Liver (tissue), 9 donors: ENCODE data around the gene GPR15. TPM values are rescaled to one million over a fixed set of nuclear protein-coding genes. Genes with fewer than 3 reads are reported as not detected.

Experiments used
- DNase-seq: peaks from one replicate; pipeline ENCODE4 v3.0.0-alpha.2; 2017; ENCODE audit warnings: low spot score
- H3K27ac ChIP-seq, 2 donors: one replicate each; pipeline ENCODE4 v1.7.0; 2013; ENCODE audit warnings: inconsistent platforms in 2 of 2, low read length in 2 of 2, control low read depth in 1 of 2, low read depth in 1 of 2, mild to moderate bottlenecking in 1 of 2
- H3K27me3 ChIP-seq, 4 donors: one replicate each; pipeline versions ENCODE4 v1.6.1 to v1.7.0; 2013; ENCODE audit warnings: low read length in 3 of 4, inconsistent platforms in 1 of 4, mild to moderate bottlenecking in 1 of 4, moderate library complexity in 1 of 4; ENCODE audit not compliant: control insufficient read depth in 4 of 4, insufficient read depth in 4 of 4
- H3K36me3 ChIP-seq, 4 donors: one replicate each; pipeline versions ENCODE4 v1.6.1 to v1.7.0; 2013; ENCODE audit warnings: low read length in 3 of 4, mild to moderate bottlenecking in 3 of 4, low read depth in 1 of 4, moderate library complexity in 1 of 4; ENCODE audit not compliant: control insufficient read depth in 4 of 4, insufficient read depth in 3 of 4
- H3K4me1 ChIP-seq, 4 donors: one replicate each; pipeline versions ENCODE4 v1.6.1 to v1.7.0; 2013; ENCODE audit warnings: low read length in 3 of 4, mild to moderate bottlenecking in 3 of 4, moderate library complexity in 1 of 4; ENCODE audit not compliant: control insufficient read depth in 4 of 4, insufficient read depth in 4 of 4
- H3K4me3 ChIP-seq, 3 donors: one replicate each; pipeline versions ENCODE4 v1.6.1 to v1.7.0; 2013; ENCODE audit warnings: low read length in 3 of 3, control low read depth in 1 of 3, low read depth in 1 of 3, mild to moderate bottlenecking in 1 of 3
- H3K9ac ChIP-seq, 2 donors: one replicate each; pipeline ENCODE4 v1.7.0; 2013; ENCODE audit warnings: low read length in 2 of 2, mild to moderate bottlenecking in 2 of 2, moderate library complexity in 2 of 2, control low read depth in 1 of 2, low read depth in 1 of 2
- H3K9me3 ChIP-seq, 4 donors: one replicate each; pipeline versions ENCODE4 v1.6.1 to v1.7.0; 2013; ENCODE audit warnings: low read length in 3 of 4; ENCODE audit not compliant: control insufficient read depth in 4 of 4
- ATF3 ChIP-seq: IDR thresholded peaks from 2 replicates; pipeline ENCODE4 v1.6.1; 2016; ENCODE audit warnings: antibody characterized with exemption
- CTCF ChIP-seq: fragments of 150-350 bp; IDR thresholded peaks from 2 replicates; pipeline ENCODE4 v1.5.1; 2017; ENCODE audit warnings: improper control_type of control experiment, low read depth, low read length; ENCODE audit not compliant: missing input control
- EGR1 ChIP-seq, 2 donors: IDR thresholded peaks; 2 replicates each; pipeline ENCODE4 v1.6.1; 2016 to 2018; ENCODE audit warnings: antibody characterized with exemption in 2 of 2, low read depth in 2 of 2
- FOXA1 ChIP-seq: IDR thresholded peaks from 2 replicates; pipeline ENCODE4 v1.6.1; 2016; ENCODE audit warnings: antibody characterized with exemption
- FOXA2 ChIP-seq: IDR thresholded peaks from 2 replicates; pipeline ENCODE4 v1.6.1; 2016; ENCODE audit warnings: antibody characterized with exemption
- GABPA ChIP-seq, 2 donors: IDR thresholded peaks in 1 of 2; conservative IDR thresholded peaks in 1 of 2; 2 replicates each; pipeline ENCODE4 v1.6.1; 2016; ENCODE audit warnings: antibody characterized with exemption in 2 of 2, mild to moderate bottlenecking in 1 of 2, moderate library complexity in 1 of 2
- HNF4A ChIP-seq, 2 donors: conservative IDR thresholded peaks; 2 replicates each; pipeline ENCODE4 v1.6.1; 2016; ENCODE audit warnings: antibody characterized with exemption in 2 of 2, mild to moderate bottlenecking in 2 of 2
- HNF4G ChIP-seq: IDR thresholded peaks from 2 replicates; pipeline ENCODE4 v1.6.1; 2016; ENCODE audit warnings: antibody characterized with exemption
- JUND ChIP-seq, 2 donors: IDR thresholded peaks; 2 replicates each; pipeline ENCODE4 v1.6.1; 2016; ENCODE audit warnings: antibody characterized with exemption in 2 of 2
- MAX ChIP-seq: IDR thresholded peaks from 2 replicates; pipeline ENCODE4 v1.6.1; 2016; ENCODE audit warnings: antibody characterized with exemption
- NR2F2 ChIP-seq: IDR thresholded peaks from 2 replicates; pipeline ENCODE4 v1.6.1; 2016; ENCODE audit warnings: antibody characterized with exemption
- RAD21 ChIP-seq, 2 donors: IDR thresholded peaks; 2 replicates each; pipeline ENCODE4 v1.6.1; 2016; ENCODE audit warnings: antibody characterized with exemption in 2 of 2, mild to moderate bottlenecking in 2 of 2
- REST ChIP-seq: IDR thresholded peaks from 2 replicates; pipeline ENCODE4 v1.6.1; 2016; ENCODE audit warnings: antibody characterized with exemption, mild to moderate bottlenecking
- RXRA ChIP-seq, 2 donors: IDR thresholded peaks; 2 replicates each; pipeline ENCODE4 v1.6.1; 2017 to 2018; ENCODE audit warnings: antibody characterized with exemption in 2 of 2, mild to moderate bottlenecking in 1 of 2
- SP1 ChIP-seq: IDR thresholded peaks from 2 replicates; pipeline ENCODE4 v1.6.1; 2018; ENCODE audit warnings: antibody characterized with exemption, mild to moderate bottlenecking
- TAF1 ChIP-seq: conservative IDR thresholded peaks from 2 replicates; pipeline ENCODE4 v1.6.1; 2016; ENCODE audit warnings: antibody characterized with exemption, mild to moderate bottlenecking
- YY1 ChIP-seq: IDR thresholded peaks from 2 replicates; pipeline ENCODE4 v1.6.1; 2016; ENCODE audit warnings: antibody characterized with exemption, mild to moderate bottlenecking
- ZBTB33 ChIP-seq: IDR thresholded peaks from 2 replicates; pipeline ENCODE4 v1.6.1; 2016; ENCODE audit warnings: antibody characterized with exemption
- WGBS: extraction: QIAGEN DNeasy Blood & Tissue Kit; methylation state at CpG from one replicate; pipeline ENCODE4 v1.1.7; 2013; 5-methylcytosine and 5-hydroxymethylcytosine counted together
- polyA plus RNA-seq, 2 donors: library from polyadenylated mRNA; stranded (reverse) in 1 of 2; unstranded in 1 of 2; fragments of 200-250 nt in 1 of 2; fragments of >200 nt in 1 of 2; fragmentation: Nextera tagmentation in 1 of 2; extraction: Ambion mirVana in 1 of 2; gene quantifications; one replicate each; pipeline versions ENCODE4 v1.2.1 to v1.2.3, GENCODE V29; 2013 to 2015
- total RNA-seq, 2 donors: library from RNA; depleted of rRNA; stranded (reverse); fragments of >200 nt; gene quantifications; one replicate each; pipeline ENCODE4 v1.2.3, GENCODE V29; 2014
- donor health status: healthy.
- donor health status: healthy.
- donor health status: healthy.
- donor health status: healthy.
- donor health status: healthy.

GPR15 gene
- total and polyA plus RNA-seq, 4 donors: 0.08 to 0.10 TPM; not detected in 2

DNA sequence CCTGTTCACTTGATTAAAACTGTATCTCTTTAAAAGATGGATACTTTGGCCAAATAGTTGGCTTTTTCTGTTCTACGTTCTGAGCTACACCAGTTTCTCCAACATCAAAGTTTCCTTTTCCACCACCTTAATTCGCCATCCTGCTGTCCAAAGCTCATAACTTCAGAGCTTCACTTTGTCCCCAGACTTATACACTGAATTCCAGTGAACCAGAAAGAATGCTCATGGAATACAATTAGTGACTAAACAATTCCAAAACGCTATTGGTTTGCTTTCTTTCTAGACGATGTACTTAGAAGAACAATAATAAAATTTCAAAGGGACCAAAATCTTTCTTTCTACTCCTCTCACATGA is 23.2 kb downstream of the GPR15 start:
- TF ChIP-seq RAD21 (IDR thresholded peaks at IDR 0.05) (no peak), EGR1 (IDR thresholded peaks at IDR 0.05; ENCODE audit: low read depth in 2 of 2) (no peak), SP1 (no peak), HNF4G (no peak), CTCF (no peak), FOXA1 (no peak), ATF3 (no peak), ZBTB33 (no peak), RXRA (IDR thresholded peaks at IDR 0.05) (no peak), YY1 (no peak), NR2F2 (no peak), FOXA2 (no peak), TAF1 (no peak), GABPA (IDR thresholded peaks at IDR 0.05 in 1 of 2, conservative IDR thresholded peaks at IDR 0.05 in 1 of 2) (no peak), MAX (no peak), JUND (IDR thresholded peaks at IDR 0.05) (no peak), HNF4A (conservative IDR thresholded peaks at IDR 0.05) (no peak), REST (no peak)
- H3K9ac ChIP-seq: no peak overlapping the region
- DNase-seq: no peak
- no peaks in the 10 kb centered on the region for H3K36me3 ChIP-seq
- H3K9me3 ChIP-seq: no peaks in the 10 kb centered on the region
- WGBS: 72% methylated on average over 4 of the region's 4 CpGs
- no peak overlapping the region for H3K27ac ChIP-seq
- no peak overlapping the region for H3K4me3 ChIP-seq
- H3K4me1 ChIP-seq: no peaks in the 10 kb centered on the region
- no peaks in the 10 kb centered on the region for H3K27me3 ChIP-seq
